ENCODE data around the gene SLC35F6. TPM values are rescaled to one million over a fixed set of nuclear protein-coding genes. Genes with fewer than 3 reads are reported as not detected.
A peak's percentile ranks its signal among the peaks of the same experiment; 100 is the strongest.
"Not testable (repeated sequence)": the region's sequence is repeated elsewhere in the genome, so short reads cannot be mapped to it uniquely, and the experiment has no call there.

SLC35F6 gene
- total RNA-seq, 2 donors from 2014 or later = 5.1 to 8.6 TPM

DNA sequence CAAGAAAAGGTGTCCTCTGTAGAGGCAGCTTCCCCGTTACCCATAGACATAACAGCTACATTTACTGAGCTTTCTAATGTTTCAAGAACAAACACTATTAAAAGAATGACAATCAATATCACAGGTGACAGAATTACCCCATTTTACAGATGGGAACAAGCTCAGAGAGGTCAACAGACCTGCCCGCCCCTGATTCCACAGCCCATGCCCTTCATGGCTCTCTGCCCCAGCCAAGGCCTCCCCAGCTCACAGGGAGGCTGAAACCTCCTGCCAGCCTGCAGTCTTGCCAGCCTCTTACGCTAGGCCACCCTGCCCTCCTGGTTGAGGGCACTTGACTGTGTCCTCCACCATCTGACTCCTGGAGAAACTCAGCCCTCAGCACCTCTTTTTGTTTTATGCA lies 19.1 kb upstream of the SLC35F6 start:
- no peaks in the 10 kb centered on the region for H3K36me3 Mint-ChIP-seq
- H3K27ac Mint-ChIP-seq = peak overlapping the region in 1 of 2 donors; percentile 12
- DNase-seq (ENCODE audit: low spot score in 2 of 2) (no peak), ATAC-seq (no peak)
- no peaks in the 10 kb centered on the region for H3K9me3 Mint-ChIP-seq

DNA sequence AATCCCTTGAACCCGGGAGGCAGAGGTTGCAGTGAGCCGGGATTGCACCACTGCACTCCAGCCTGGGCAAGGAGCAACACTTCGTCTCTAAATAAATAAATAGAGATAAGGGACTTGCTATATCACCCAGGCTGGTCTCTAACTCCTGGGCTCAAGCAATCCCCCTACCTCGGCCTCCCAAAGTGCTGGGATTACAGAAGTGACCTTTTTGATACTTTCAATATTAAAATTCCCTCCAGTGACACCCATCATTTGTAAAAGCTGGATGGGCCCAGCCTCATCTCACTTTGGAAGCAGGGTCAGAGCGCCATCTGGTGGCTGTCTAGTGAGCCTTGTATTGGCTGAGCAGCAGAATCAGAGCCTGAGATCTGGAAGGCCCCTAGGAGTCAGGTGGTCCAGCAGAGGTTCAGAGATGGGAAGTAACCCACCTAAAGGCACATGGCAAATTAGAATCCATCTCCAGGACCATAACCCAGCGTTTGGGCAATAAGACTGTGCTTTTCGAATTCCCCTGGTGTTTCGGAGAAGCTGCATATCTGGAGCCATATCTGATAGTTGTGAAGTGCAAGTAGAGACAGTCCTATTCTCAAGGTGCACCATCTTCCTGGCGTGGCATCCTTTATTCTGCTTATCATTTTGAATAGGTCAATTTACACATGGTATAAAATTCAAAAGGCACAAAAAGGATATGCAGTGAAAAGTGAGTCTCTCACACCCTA lies 18.3 kb upstream of the SLC35F6 start:
- H3K36me3 Mint-ChIP-seq = no peaks in the 10 kb centered on the region
- no peaks in the 10 kb centered on the region for H3K9me3 Mint-ChIP-seq
- DNase-seq (ENCODE audit: low spot score in 2 of 2) (peak; percentile 69 to 83), ATAC-seq (peak; percentile 85 to 95)
- no peak overlapping the region for H3K27ac Mint-ChIP-seq

- DNase-seq (ENCODE audit: low spot score in 2 of 2) = no peak
- H3K9me3 Mint-ChIP-seq = no peaks in the 10 kb centered on the region
- H3K27ac Mint-ChIP-seq = no peak overlapping the region
- no peaks in the 10 kb centered on the region for H3K36me3 Mint-ChIP-seq
- no peak for ATAC-seq
These were observed 17.1 kb upstream of the SLC35F6 start for GRCh38 chr2:26746934-26747333.

GRCh38 chr2:26749787-26750420 lies 14.2 kb upstream of the SLC35F6 start:
- H3K9me3 Mint-ChIP-seq; H3K36me3 Mint-ChIP-seq; ATAC-seq; H3K27ac Mint-ChIP-seq; DNase-seq (ENCODE audit: low spot score in 2 of 2): not testable (repeated sequence)

- H3K36me3 Mint-ChIP-seq; H3K27ac Mint-ChIP-seq; ATAC-seq; H3K9me3 Mint-ChIP-seq; DNase-seq (ENCODE audit: low spot score in 2 of 2): not testable (repeated sequence)
These were observed 13.6 kb upstream of the SLC35F6 start for GRCh38 chr2:26750467-26750866.

GRCh38 chr2:26752656-26753055 lies 11.4 kb upstream of the SLC35F6 start:
- Mint-ChIP-seq H3K36me3 (no peaks in the 10 kb centered on the region), H3K9me3 (no peaks in the 10 kb centered on the region), H3K27ac (no peak overlapping the region)

GRCh38 chr2:26754539-26754938 lies 9.5 kb upstream of the SLC35F6 start:
- peak overlapping the region in 1 of 2 donors; percentile 53 for H3K27ac Mint-ChIP-seq
- ATAC-seq = no peak
- no peaks in the 10 kb centered on the region for H3K36me3 Mint-ChIP-seq
- DNase-seq (ENCODE audit: low spot score in 2 of 2) = no peak
- no peaks in the 10 kb centered on the region for H3K9me3 Mint-ChIP-seq

More at GRCh38 chr2:26752656-26753055, 11.4 kb upstream of the SLC35F6 start:
- ATAC-seq (no peak), DNase-seq (ENCODE audit: low spot score in 2 of 2) (no peak)

GRCh38 chr2:26754972-26755670 lies 9.0 kb upstream of the SLC35F6 start:
- peak overlapping the region in 1 of 2 donors; percentile 53 for H3K27ac Mint-ChIP-seq
- no peaks in the 10 kb centered on the region for H3K9me3 Mint-ChIP-seq
- no peak for ATAC-seq
- H3K36me3 Mint-ChIP-seq = no peaks in the 10 kb centered on the region
- no peak for DNase-seq (ENCODE audit: low spot score in 2 of 2)

- ATAC-seq (no peak), DNase-seq (ENCODE audit: low spot score in 2 of 2) (no peak)
- Mint-ChIP-seq H3K36me3 (no peaks in the 10 kb centered on the region), H3K9me3 (no peaks in the 10 kb centered on the region), H3K27ac (no peak overlapping the region)
These were observed 7.7 kb upstream of the SLC35F6 start for GRCh38 chr2:26756337-26756736.

DNA sequence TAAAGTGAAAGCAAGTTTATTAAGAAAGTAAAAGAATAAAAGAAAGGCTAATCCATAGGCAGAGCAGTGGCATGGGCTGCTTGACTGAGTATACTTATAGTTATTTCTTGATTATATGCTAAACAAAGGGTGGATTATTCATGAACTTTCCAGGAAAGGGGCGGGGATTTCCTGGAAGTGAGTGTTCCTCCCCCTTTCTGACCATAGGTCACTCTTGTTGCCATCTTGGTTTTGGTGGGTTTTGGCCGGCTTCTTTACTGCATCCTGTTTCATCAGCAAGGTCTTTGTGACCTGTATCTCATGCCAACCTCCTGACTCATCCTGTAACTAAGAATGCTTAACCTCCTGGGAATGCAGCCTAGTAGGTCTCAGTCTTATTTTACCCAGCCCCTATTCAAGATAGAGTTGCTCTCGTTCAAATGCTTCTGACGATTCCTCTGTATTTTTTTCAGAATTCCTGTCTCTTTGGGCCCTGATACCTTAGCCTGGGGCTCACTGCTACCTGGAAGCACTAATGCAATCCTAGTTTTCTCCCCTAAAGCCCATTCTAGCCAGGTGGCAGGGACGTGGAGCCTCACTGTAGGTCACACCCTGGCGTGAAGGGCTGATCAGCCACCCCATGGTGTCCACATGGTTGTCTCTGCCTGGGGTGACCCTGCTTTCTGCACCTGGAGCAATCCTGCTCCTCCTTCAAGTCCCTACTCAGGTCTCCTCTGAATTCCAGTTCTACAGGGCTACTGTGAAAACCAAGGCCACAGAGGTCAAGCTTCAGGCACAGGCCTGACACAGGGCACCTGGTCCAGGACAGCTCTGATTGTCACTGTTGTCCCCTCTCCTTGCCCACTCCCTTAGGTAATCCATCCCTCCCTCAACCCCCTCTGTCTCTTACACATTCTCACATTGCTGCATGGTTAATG lies 6.0 kb upstream of the SLC35F6 start:
- H3K27ac Mint-ChIP-seq = peak overlapping the region; percentile 61 to 71
- H3K9me3 Mint-ChIP-seq = no peaks in the 10 kb centered on the region
- H3K36me3 Mint-ChIP-seq = no peaks in the 10 kb centered on the region
- ATAC-seq = peak; percentile 52 to 90
- DNase-seq (ENCODE audit: low spot score in 2 of 2) = peak in 1 of 2 donors; percentile 76

GRCh38 chr2:26758790-26759321 lies 5.2 kb upstream of the SLC35F6 start:
- DNase-seq (ENCODE audit: low spot score in 2 of 2) (no peak), ATAC-seq (no peak)
- Mint-ChIP-seq H3K36me3 (no peaks in the 10 kb centered on the region), H3K9me3 (no peaks in the 10 kb centered on the region), H3K27ac (peak overlapping the region in 1 of 2 donors; percentile 71)

DNA sequence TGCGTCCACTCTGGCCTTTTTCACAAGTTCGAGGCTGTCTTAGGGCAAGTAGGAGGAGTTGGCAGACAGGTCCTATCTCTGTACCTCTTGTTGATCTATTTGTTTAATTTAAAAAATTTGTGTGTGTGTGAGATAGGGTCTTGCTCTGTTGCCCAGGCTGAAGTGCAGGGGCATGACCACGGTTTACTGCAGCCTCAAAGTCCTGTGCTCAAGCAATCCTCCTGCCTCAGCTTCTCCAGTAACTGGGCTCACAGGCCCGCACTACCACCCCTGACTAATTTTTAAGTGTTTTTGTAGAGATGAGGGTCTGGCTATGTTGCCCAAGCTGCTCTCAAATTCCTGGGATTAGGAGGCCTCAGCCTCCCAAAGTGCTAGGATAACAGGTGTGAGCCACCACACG lies 4.2 kb upstream of the SLC35F6 start:
- Mint-ChIP-seq H3K36me3 (peaks cover 4 to 5% of the 10 kb centered on the region in 2 donors), H3K27ac (no peak overlapping the region), H3K9me3 (no peaks in the 10 kb centered on the region)
- ATAC-seq (no peak), DNase-seq (ENCODE audit: low spot score in 2 of 2) (no peak)

DNA sequence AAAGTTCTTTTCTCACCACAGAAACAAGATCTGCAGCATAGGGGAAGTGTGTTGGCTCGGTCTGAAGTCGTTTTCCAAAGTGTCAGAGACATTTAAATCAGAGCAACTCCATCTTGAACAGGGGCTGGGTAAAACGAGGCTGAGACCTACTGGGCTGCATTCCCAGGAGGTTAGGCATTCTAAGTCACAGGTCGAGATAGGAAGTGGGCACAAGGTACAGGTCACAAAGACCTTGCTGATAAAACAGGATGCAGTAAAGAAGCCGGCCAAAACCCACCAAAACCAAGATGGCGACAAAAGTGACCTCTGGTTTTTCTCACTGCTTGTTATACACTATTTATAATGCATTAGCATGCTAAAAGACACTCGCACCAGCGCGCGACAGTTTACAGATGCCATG lies 3.1 kb upstream of the SLC35F6 start:
- H3K9me3 Mint-ChIP-seq, ATAC-seq: not testable (repeated sequence)

GRCh38 chr2:26763019-26763418 lies 1.1 kb upstream of the SLC35F6 start:
- ATAC-seq = no peak
- H3K27ac Mint-ChIP-seq = no peak overlapping the region
- DNase-seq (ENCODE audit: low spot score in 2 of 2) = no peak
- no peaks in the 10 kb centered on the region for H3K9me3 Mint-ChIP-seq
- H3K36me3 Mint-ChIP-seq = peaks cover 4 to 5% of the 10 kb centered on the region in 2 donors

More for the DNA sequence above, 3.1 kb upstream of the SLC35F6 start:
- DNase-seq (ENCODE audit: low spot score in 2 of 2); H3K27ac Mint-ChIP-seq; H3K36me3 Mint-ChIP-seq: not testable (repeated sequence)

GRCh38 chr2:26764906-26765305 lies 822 bp downstream of the SLC35F6 start:
- Mint-ChIP-seq H3K27ac (peak overlapping the region; percentile 95 to 99), H3K9me3 (no peaks in the 10 kb centered on the region), H3K36me3 (peaks cover 4 to 5% of the 10 kb centered on the region in 2 donors)
- DNase-seq (ENCODE audit: low spot score in 2 of 2) (no peak), ATAC-seq (peak in 1 of 2 donors; percentile 56)

Measured in activated naive CD4-positive, alpha-beta T cell treated with anti-CD3 and anti-CD28 coated beads, Interleukin-2, amount 50 U/mL, for 72 hours (primary cell).